ENCODE measurements around the gene TTC7B.

GRCh38 chr14:90607141-90607540 lies 209.1 kb downstream of the TTC7B start:
- no peak for TF ChIP-seq CTCF (IDR thresholded peaks at IDR 0.05; ENCODE audit: low read depth, low read length)
- TF ChIP-seq POLR2A (IDR thresholded peaks at IDR 0.05; ENCODE audit: extremely low read depth, insufficient read length), result no peak
- TF ChIP-seq MAX (IDR thresholded peaks at IDR 0.05; ENCODE audit: low read depth, low read length), result no peak

Data from NB4 (cell line).